Measurements from ENCODE around the gene RGS14.
"Not testable (repeated sequence)": the region's sequence is repeated elsewhere in the genome, so short reads cannot be mapped to it uniquely, and the experiment has no call there.

The RGS14 gene

GRCh38 chr5:177328545-177329231, 29.0 kb upstream of the RGS14 start:
- no peak for DNase-seq

- no peak for DNase-seq
Measured at GRCh38 chr5:177329883-177330282, 27.8 kb upstream of the RGS14 start.

GRCh38 chr5:177330991-177331842, 26.5 kb upstream of the RGS14 start:
- no peak for DNase-seq

GRCh38 chr5:177332031-177332895, 25.5 kb upstream of the RGS14 start:
- DNase-seq, result no peak

- no peak for DNase-seq
Measured at GRCh38 chr5:177332896-177333260, 24.8 kb upstream of the RGS14 start.

- DNase-seq, result no peak
Measured at GRCh38 chr5:177333420-177334154, 24.1 kb upstream of the RGS14 start.

GRCh38 chr5:177334155-177334551, 23.6 kb upstream of the RGS14 start:
- no peak for DNase-seq

GRCh38 chr5:177334781-177335700, 22.7 kb upstream of the RGS14 start:
- no peak for DNase-seq

GRCh38 chr5:177335701-177336065, 22.0 kb upstream of the RGS14 start:
- DNase-seq, result no peak

- no peak for DNase-seq
Measured at GRCh38 chr5:177336112-177336511, 21.6 kb upstream of the RGS14 start.

GRCh38 chr5:177336603-177337494, 20.9 kb upstream of the RGS14 start:
- DNase-seq, result no peak

GRCh38 chr5:177338251-177339106, 19.2 kb upstream of the RGS14 start:
- DNase-seq, result no peak

GRCh38 chr5:177339107-177339638, 18.6 kb upstream of the RGS14 start:
- DNase-seq, result no peak

GRCh38 chr5:177343000-177343399, 14.7 kb upstream of the RGS14 start:
- DNase-seq, result not testable (repeated sequence)

GRCh38 chr5:177343777-177344176, 13.9 kb upstream of the RGS14 start:
- no peak for DNase-seq

- DNase-seq, result no peak
Measured at GRCh38 chr5:177344891-177345290, 12.8 kb upstream of the RGS14 start.

GRCh38 chr5:177346820-177347219, 10.9 kb upstream of the RGS14 start:
- no peak for DNase-seq

- no peak for DNase-seq
Measured at GRCh38 chr5:177347699-177348098, 10.0 kb upstream of the RGS14 start.

GRCh38 chr5:177349362-177349647, 8.4 kb upstream of the RGS14 start:
- no peak for DNase-seq

- no peak for DNase-seq
Measured at GRCh38 chr5:177349762-177350161, 8.0 kb upstream of the RGS14 start.

Measured in activated naive CD4-positive, alpha-beta T cell (primary cell).